Stimulated activated naive CD8-positive, alpha-beta T cell treated with anti-CD3 and anti-CD28 coated beads, Interleukin-15, amount 100 ng/mL, for 72 hours (primary cell): ENCODE measurements around the gene PALM.
"Not testable (repeated sequence)": the region's sequence is repeated elsewhere in the genome, so short reads cannot be mapped to it uniquely, and the experiment has no call there.

ENCODE experiments used
- ATAC-seq: fragments of 150-1000 bp; cut with Tn5 transposase; 2 replicates; pipeline ENCODE4 v1.10.0; 2021; ENCODE audit warnings: mild to moderate bottlenecking, moderate library complexity
- DNase-seq, 2 donors: peaks; one replicate each; pipeline ENCODE4 v3.0.0; 2021 to 2022
- H3K27ac Mint-ChIP-seq, 2 donors: one replicate each; pipeline ENCODE4 v1.8.0; 2022; ENCODE audit warnings: mild to moderate bottlenecking in 2 of 2, mixed read lengths in 2 of 2, moderate library complexity in 2 of 2
- H3K27me3 Mint-ChIP-seq: one replicate; pipeline ENCODE4 v1.8.0; 2022; ENCODE audit warnings: mixed read lengths
- H3K4me1 Mint-ChIP-seq: one replicate; pipeline ENCODE4 v1.8.0; 2022; ENCODE audit warnings: mild to moderate bottlenecking, mixed read lengths
- H3K4me3 Mint-ChIP-seq, 2 donors: one replicate each; pipeline ENCODE4 v1.8.0; 2022; ENCODE audit warnings: mild to moderate bottlenecking in 2 of 2, mixed read lengths in 2 of 2, moderate library complexity in 1 of 2
- H3K9me3 Mint-ChIP-seq, 2 donors: one replicate each; pipeline ENCODE4 v1.8.0; 2022; ENCODE audit warnings: mixed read lengths in 2 of 2

PALM gene

GRCh38 chr19:688992-689391 is 19.7 kb upstream of the PALM start:
- H3K27me3 Mint-ChIP-seq, result no peaks in the 10 kb centered on the region
- no peak for DNase-seq
- ATAC-seq, result no peak
- no peaks in the 10 kb centered on the region for H3K4me1 Mint-ChIP-seq
- H3K27ac Mint-ChIP-seq, result no peak overlapping the region
- H3K4me3 Mint-ChIP-seq, result no peak overlapping the region
- H3K9me3 Mint-ChIP-seq, result no peaks in the 10 kb centered on the region

DNA sequence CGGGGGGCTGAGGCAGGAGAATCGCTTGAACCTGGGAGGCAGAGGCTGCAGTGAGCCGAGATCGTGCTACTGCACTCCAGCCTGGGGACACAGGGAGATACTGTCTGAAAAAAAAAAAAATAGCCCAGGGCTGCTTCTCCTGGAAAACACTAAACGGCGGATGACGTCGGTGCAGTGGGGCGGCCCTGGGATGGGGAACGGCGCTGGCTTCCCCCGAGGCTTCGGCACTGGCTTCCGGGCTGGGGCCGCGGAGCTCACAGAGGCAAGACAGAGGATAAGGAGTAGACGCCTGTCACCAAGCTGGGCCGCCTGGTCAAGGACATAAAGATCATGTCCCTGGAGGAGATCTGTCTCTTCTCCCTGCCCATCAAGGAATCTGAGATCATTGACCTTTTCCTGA is 18.5 kb upstream of the PALM start:
- no peaks in the 10 kb centered on the region for H3K9me3 Mint-ChIP-seq
- H3K4me1 Mint-ChIP-seq, result peaks cover 8% of the 10 kb centered on the region
- DNase-seq (no peak), ATAC-seq (no peak)
- H3K27me3 Mint-ChIP-seq, result peaks cover 11% of the 10 kb centered on the region
- H3K27ac Mint-ChIP-seq, result no peak overlapping the region
- no peak overlapping the region for H3K4me3 Mint-ChIP-seq

GRCh38 chr19:694481-695351 is 14.0 kb upstream of the PALM start:
- DNase-seq, result no peak
- ATAC-seq, result peak; percentile 20
- H3K4me1 Mint-ChIP-seq, result peaks cover 15% of the 10 kb centered on the region
- H3K27ac Mint-ChIP-seq, result no peak overlapping the region
- H3K9me3 Mint-ChIP-seq, result no peaks in the 10 kb centered on the region
- peak overlapping the region in 1 of 2 donors; percentile 29 for H3K4me3 Mint-ChIP-seq
- peaks cover 45% of the 10 kb centered on the region for H3K27me3 Mint-ChIP-seq

- ATAC-seq (peak; percentile 46), DNase-seq (no peak)
- H3K27ac Mint-ChIP-seq, result peak within 1 kb of the TSS in 1 of 2 donors; percentile 59
- H3K4me1 Mint-ChIP-seq, result peaks cover 15% of the 10 kb centered on the region
- H3K9me3 Mint-ChIP-seq, result no peaks in the 10 kb centered on the region
- peak within 1 kb of the TSS in 1 of 2 donors; percentile 44 for H3K4me3 Mint-ChIP-seq
- H3K27me3 Mint-ChIP-seq, result peaks cover 45% of the 10 kb centered on the region
Measured at GRCh38 chr19:695352-695949, 13.3 kb upstream of the PALM start, which contains the start of gene PRSS57. TSS of gene PRSS57 (minus strand) at chr19:695452. CDS start at chr19:695430, 22 bp downstream.

DNA sequence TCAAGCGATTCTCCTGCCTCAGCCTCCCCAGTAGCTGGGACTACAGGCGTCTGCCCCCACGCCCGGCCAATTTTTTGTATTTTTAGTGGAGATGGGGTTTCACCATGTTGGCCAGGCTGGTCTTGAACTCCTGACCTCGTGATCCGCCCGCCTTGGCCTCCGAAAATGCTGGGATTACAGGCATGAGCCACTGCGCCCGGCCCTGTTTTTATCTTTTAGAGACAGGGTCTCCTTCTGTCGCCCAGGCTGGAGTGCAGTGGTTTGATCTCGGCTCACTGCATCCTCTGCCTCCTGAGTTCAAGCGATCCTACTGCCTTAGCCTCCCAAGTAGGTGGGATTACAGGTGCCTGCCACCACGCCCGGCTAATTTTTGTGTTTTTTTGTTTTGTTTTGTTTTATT is 10.2 kb upstream of the PALM start:
- H3K27ac Mint-ChIP-seq, ATAC-seq, H3K9me3 Mint-ChIP-seq, H3K4me3 Mint-ChIP-seq, DNase-seq: not testable (repeated sequence)
- H3K27me3 Mint-ChIP-seq, result peaks cover 54% of the 10 kb centered on the region
- H3K4me1 Mint-ChIP-seq, result peaks cover 20% of the 10 kb centered on the region

GRCh38 chr19:699885-700284 is 8.8 kb upstream of the PALM start:
- H3K4me3 Mint-ChIP-seq, DNase-seq, H3K27ac Mint-ChIP-seq, ATAC-seq, H3K9me3 Mint-ChIP-seq: not testable (repeated sequence)
- Mint-ChIP-seq H3K27me3 (peaks cover 48% of the 10 kb centered on the region), H3K4me1 (peaks cover 26% of the 10 kb centered on the region)

GRCh38 chr19:702847-703246 is 5.9 kb upstream of the PALM start:
- peak overlapping the region; percentile 35 to 56 for H3K4me3 Mint-ChIP-seq
- peaks cover 41% of the 10 kb centered on the region for H3K27me3 Mint-ChIP-seq
- not testable (repeated sequence) for DNase-seq, ATAC-seq, H3K9me3 Mint-ChIP-seq
- peaks cover 16% of the 10 kb centered on the region for H3K4me1 Mint-ChIP-seq
- peak overlapping the region in 1 of 2 donors; percentile 27 for H3K27ac Mint-ChIP-seq

- Mint-ChIP-seq H3K27ac (peak overlapping the region in 1 of 2 donors; percentile 27), H3K9me3 (no peaks in the 10 kb centered on the region), H3K4me1 (peaks cover 16% of the 10 kb centered on the region), H3K27me3 (peaks cover 41% of the 10 kb centered on the region), H3K4me3 (peak overlapping the region; percentile 35 to 56)
- DNase-seq (no peak), ATAC-seq (no peak)
Measured at GRCh38 chr19:703329-703650, 5.4 kb upstream of the PALM start.

- H3K27ac Mint-ChIP-seq, result no peak overlapping the region
- DNase-seq (peak; percentile 61 to 66), ATAC-seq (peak; percentile 75)
- no peaks in the 10 kb centered on the region for H3K9me3 Mint-ChIP-seq
- H3K4me1 Mint-ChIP-seq, result peaks cover 16% of the 10 kb centered on the region
- peak overlapping the region; percentile 35 to 56 for H3K4me3 Mint-ChIP-seq
- peaks cover 38% of the 10 kb centered on the region for H3K27me3 Mint-ChIP-seq
Measured at GRCh38 chr19:703651-704446, 4.9 kb upstream of the PALM start.

GRCh38 chr19:704447-704741 is 4.3 kb upstream of the PALM start:
- Mint-ChIP-seq H3K4me1 (peaks cover 16% of the 10 kb centered on the region), H3K27me3 (peaks cover 33% of the 10 kb centered on the region), H3K9me3 (no peaks in the 10 kb centered on the region), H3K4me3 (peak overlapping the region in 1 of 2 donors; percentile 35), H3K27ac (no peak overlapping the region)
- DNase-seq (no peak), ATAC-seq (no peak)

GRCh38 chr19:709196-709964 is 645 bp downstream of the PALM start:
- H3K27me3 Mint-ChIP-seq, result peaks cover 43% of the 10 kb centered on the region

GRCh38 chr19:709965-710571 is 1.3 kb downstream of the PALM start:
- peaks cover 0 to under 1% of the 10 kb centered on the region in 2 donors for H3K9me3 Mint-ChIP-seq
- no peak overlapping the region for H3K27ac Mint-ChIP-seq
- H3K27me3 Mint-ChIP-seq, result peaks cover 42% of the 10 kb centered on the region
- no peak for DNase-seq
- ATAC-seq, result peak; percentile 31
- H3K4me1 Mint-ChIP-seq, result no peaks in the 10 kb centered on the region
- no peak overlapping the region for H3K4me3 Mint-ChIP-seq

More at GRCh38 chr19:709196-709964, 645 bp downstream of the PALM start:
- DNase-seq (no peak), ATAC-seq (peak; percentile 20)
- Mint-ChIP-seq H3K4me1 (peaks cover 4% of the 10 kb centered on the region), H3K27ac (no peak overlapping the region), H3K9me3 (no peaks in the 10 kb centered on the region), H3K4me3 (no peak overlapping the region)

DNA sequence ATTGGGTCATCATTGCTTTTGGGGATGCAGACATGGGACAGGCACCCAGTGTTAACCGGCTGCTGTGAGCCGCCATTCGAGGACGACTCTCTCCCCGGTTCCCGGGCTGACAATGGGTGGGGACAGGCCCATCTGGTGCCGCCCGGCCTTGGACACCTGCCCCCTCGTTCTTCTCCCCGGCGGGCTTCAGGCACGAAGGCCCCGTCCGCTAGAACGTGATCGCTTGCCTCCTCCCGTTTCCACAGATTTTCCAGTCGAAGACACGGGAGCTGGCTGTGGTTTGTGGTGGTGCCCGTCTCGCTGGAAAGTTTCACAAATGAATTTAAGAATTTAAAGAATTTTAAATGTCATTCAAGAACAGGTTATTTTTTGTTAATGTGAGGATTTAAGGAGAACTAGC is 2.0 kb downstream of the PALM start:
- Mint-ChIP-seq H3K4me3 (peak overlapping the region in 1 of 2 donors; percentile 24), H3K4me1 (no peaks in the 10 kb centered on the region), H3K9me3 (peaks cover 6 to 7% of the 10 kb centered on the region in 2 donors), H3K27me3 (peaks cover 44% of the 10 kb centered on the region), H3K27ac (no peak overlapping the region)
- ATAC-seq (no peak), DNase-seq (no peak)

- Mint-ChIP-seq H3K4me1 (no peaks in the 10 kb centered on the region), H3K9me3 (peaks cover 7 to 10% of the 10 kb centered on the region in 2 donors), H3K4me3 (no peak overlapping the region), H3K27me3 (peaks cover 49% of the 10 kb centered on the region), H3K27ac (no peak overlapping the region)
- ATAC-seq (no peak), DNase-seq (no peak)
Measured at GRCh38 chr19:711254-711653, 2.5 kb downstream of the PALM start.

- ATAC-seq, result no peak
Measured at GRCh38 chr19:715347-715746, 6.6 kb downstream of the PALM start.

More at GRCh38 chr19:715347-715746, 6.6 kb downstream of the PALM start:
- Mint-ChIP-seq H3K4me3 (no peak overlapping the region), H3K27ac (no peak overlapping the region), H3K9me3 (peaks cover 7 to 10% of the 10 kb centered on the region in 2 donors), H3K27me3 (peaks cover 61% of the 10 kb centered on the region), H3K4me1 (no peaks in the 10 kb centered on the region)
- DNase-seq, result no peak
